Activated naive CD4-positive, alpha-beta T cell treated with Interleukin-2 at 50 U/mL for 16 hours (primary cell): ENCODE data around the gene CCDC85B.

Experiments
- DNase-seq: peaks from one replicate; pipeline ENCODE4 v3.0.0-alpha.2; 2020

Gene CCDC85B

GRCh38 chr11:65912845-65913244 is 22.4 kb downstream of the CCDC85B start:
- DNase-seq, result no peak

- DNase-seq, result no peak
These were observed 24.8 kb downstream of the CCDC85B start for GRCh38 chr11:65915101-65915820.

- no peak for DNase-seq
These were observed 25.4 kb downstream of the CCDC85B start for GRCh38 chr11:65915821-65916251.

- no peak for DNase-seq
These were observed 25.9 kb downstream of the CCDC85B start for GRCh38 chr11:65916391-65916790.

- no peak for DNase-seq
These were observed 26.6 kb downstream of the CCDC85B start for GRCh38 chr11:65917077-65917433.

- DNase-seq, result no peak
These were observed 27.1 kb downstream of the CCDC85B start for GRCh38 chr11:65917434-65918210.

- DNase-seq, result no peak
These were observed 28.0 kb downstream of the CCDC85B start, which contains the start of gene C11orf68 for GRCh38 chr11:65918211-65919140. Gene C11orf68 (minus strand): TSS chr11:65919062. CDS start chr11:65919031, 31 bp downstream.

- DNase-seq, result peak; percentile 98
These were observed 28.7 kb downstream of the CCDC85B start, which contains the start of gene DRAP1 for GRCh38 chr11:65919141-65919572. Gene DRAP1 (plus strand): TSS chr11:65919426. CDS start chr11:65919502, 76 bp downstream.

- peak; percentile 66 for DNase-seq
These were observed 29.3 kb downstream of the CCDC85B start for GRCh38 chr11:65919573-65920371.

GRCh38 chr11:65920372-65920802 is 29.9 kb downstream of the CCDC85B start:
- no peak for DNase-seq

- DNase-seq, result no peak
These were observed 30.6 kb downstream of the CCDC85B start for GRCh38 chr11:65921033-65921555.

GRCh38 chr11:65921876-65922275 is 31.4 kb downstream of the CCDC85B start:
- DNase-seq, result no peak

- DNase-seq, result no peak
These were observed 32.1 kb downstream of the CCDC85B start for GRCh38 chr11:65922565-65922964.

GRCh38 chr11:65925397-65925796 is 34.9 kb downstream of the CCDC85B start:
- no peak for DNase-seq

- DNase-seq, result peak; percentile 77
These were observed 37.5 kb downstream of the CCDC85B start for GRCh38 chr11:65927904-65928397.

- DNase-seq, result no peak
These were observed 38.2 kb downstream of the CCDC85B start for GRCh38 chr11:65928667-65929066.

- DNase-seq, result no peak
These were observed 41.5 kb downstream of the CCDC85B start for GRCh38 chr11:65931773-65932557.

GRCh38 chr11:65932558-65932919 is 42.1 kb downstream of the CCDC85B start:
- DNase-seq, result no peak

- no peak for DNase-seq
These were observed 43.5 kb downstream of the CCDC85B start for GRCh38 chr11:65934014-65934413.

- no peak for DNase-seq
These were observed 47.3 kb downstream of the CCDC85B start for GRCh38 chr11:65937766-65938165.
